Fibroblast of pulmonary artery (primary cell): ENCODE results near the gene BORA.

Experiments
- DNase-seq: peaks from one replicate; pipeline ENCODE4 v3.0.0-alpha.2; 2010; ENCODE audit warnings: low read depth
- H3K4me3 ChIP-seq: replicated peaks from 2 replicates; pipeline ENCODE4 v1.5.1; 2011; ENCODE audit warnings: low read depth, mild to moderate bottlenecking, control low read depth, low read length, moderate library complexity
- CTCF ChIP-seq: IDR thresholded peaks from 2 replicates; pipeline ENCODE4 v1.5.1; 2011; ENCODE audit warnings: mild to moderate bottlenecking, control low read depth, low read length, inconsistent platforms; ENCODE audit errors: missing control alignments

Gene BORA

GRCh38 chr13:72792640-72793039, 64.9 kb downstream of the BORA start:
- TF ChIP-seq CTCF, result no peak
- no peak for DNase-seq
- H3K4me3 ChIP-seq, result no peak overlapping the region

GRCh38 chr13:72798817-72799216, 71.1 kb downstream of the BORA start:
- TF ChIP-seq CTCF, result no peak
- DNase-seq, result no peak
- H3K4me3 ChIP-seq, result no peak overlapping the region

GRCh38 chr13:72804301-72804700, 76.6 kb downstream of the BORA start:
- no peak for TF ChIP-seq CTCF
- no peak overlapping the region for H3K4me3 ChIP-seq

More at GRCh38 chr13:72804301-72804700, 76.6 kb downstream of the BORA start:
- no peak for DNase-seq
